Endothelial cell of umbilical vein (primary cell): ENCODE measurements around the gene SLC7A8.
A peak's percentile ranks its signal among the peaks of the same experiment; 100 is the strongest.

Experiments used
- EZH2 ChIP-seq: IDR thresholded peaks from 2 replicates; pipeline ENCODE4 v1.6.1; 2012; ENCODE audit warnings: borderline replicate concordance, low read depth, mild to moderate bottlenecking, moderate library complexity, low read length, inconsistent platforms; ENCODE audit not compliant: severe bottlenecking
- JUN ChIP-seq: IDR thresholded peaks from 2 replicates; pipeline ENCODE4 v1.6.1; 2011; ENCODE audit warnings: borderline replicate concordance, low read depth; ENCODE audit not compliant: insufficient read length, insufficient read depth
- MYC ChIP-seq: IDR thresholded peaks from one replicate; pipeline ENCODE4 v1.6.1; 2011; ENCODE audit warnings: mild to moderate bottlenecking, low read depth, low read length
- POLR2A ChIP-seq: IDR thresholded peaks from 2 replicates; pipeline ENCODE4 v1.6.1; 2012; ENCODE audit warnings: low read depth, mild to moderate bottlenecking, control low read depth, low read length
- TF ChIP-seq, protein P1 (sequence below), 2 donors: IDR thresholded peaks; 1 replicate in 1 of 2; 2 replicates in 1 of 2; pipeline ENCODE4 v1.5.1; 2011; ENCODE audit warnings: low read length in 2 of 2, mild to moderate bottlenecking in 2 of 2, moderate library complexity in 2 of 2, control low read depth in 1 of 2, inconsistent platforms in 1 of 2, low read depth in 1 of 2; ENCODE audit not compliant: insufficient read depth in 1 of 2; ENCODE audit errors: extremely low read depth in 1 of 2
- TF ChIP-seq, protein P2 (sequence below): IDR thresholded peaks from 2 replicates; pipeline ENCODE4 v1.6.1; 2011; ENCODE audit not compliant: insufficient read depth, insufficient read length

- no peak for TF ChIP-seq MYC
- TF ChIP-seq, protein P1, sequence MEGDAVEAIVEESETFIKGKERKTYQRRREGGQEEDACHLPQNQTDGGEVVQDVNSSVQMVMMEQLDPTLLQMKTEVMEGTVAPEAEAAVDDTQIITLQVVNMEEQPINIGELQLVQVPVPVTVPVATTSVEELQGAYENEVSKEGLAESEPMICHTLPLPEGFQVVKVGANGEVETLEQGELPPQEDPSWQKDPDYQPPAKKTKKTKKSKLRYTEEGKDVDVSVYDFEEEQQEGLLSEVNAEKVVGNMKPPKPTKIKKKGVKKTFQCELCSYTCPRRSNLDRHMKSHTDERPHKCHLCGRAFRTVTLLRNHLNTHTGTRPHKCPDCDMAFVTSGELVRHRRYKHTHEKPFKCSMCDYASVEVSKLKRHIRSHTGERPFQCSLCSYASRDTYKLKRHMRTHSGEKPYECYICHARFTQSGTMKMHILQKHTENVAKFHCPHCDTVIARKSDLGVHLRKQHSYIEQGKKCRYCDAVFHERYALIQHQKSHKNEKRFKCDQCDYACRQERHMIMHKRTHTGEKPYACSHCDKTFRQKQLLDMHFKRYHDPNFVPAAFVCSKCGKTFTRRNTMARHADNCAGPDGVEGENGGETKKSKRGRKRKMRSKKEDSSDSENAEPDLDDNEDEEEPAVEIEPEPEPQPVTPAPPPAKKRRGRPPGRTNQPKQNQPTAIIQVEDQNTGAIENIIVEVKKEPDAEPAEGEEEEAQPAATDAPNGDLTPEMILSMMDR (IDR thresholded peaks at IDR 0.05; ENCODE audit: extremely low read depth in 1 of 2, insufficient read depth in 1 of 2, low read depth in 1 of 2, low read length in 2 of 2) = no peak
- TF ChIP-seq, protein P2, sequence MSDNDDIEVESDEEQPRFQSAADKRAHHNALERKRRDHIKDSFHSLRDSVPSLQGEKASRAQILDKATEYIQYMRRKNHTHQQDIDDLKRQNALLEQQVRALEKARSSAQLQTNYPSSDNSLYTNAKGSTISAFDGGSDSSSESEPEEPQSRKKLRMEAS = no peak
- TF ChIP-seq POLR2A = no peak
- peak; percentile 3 for TF ChIP-seq JUN
- TF ChIP-seq EZH2 = no peak
These were observed 45.5 kb downstream of the SLC7A8 start for GRCh38 chr14:23137813-23138535.
